ENCODE data around the gene GPR158. TPM values are rescaled to one million over a fixed set of nuclear protein-coding genes. Genes with fewer than 3 reads are reported as not detected.

The GPR158 gene
- total and polyA plus RNA-seq, 4 donors = 0.03 to 0.08 TPM; not detected in 2

DNA sequence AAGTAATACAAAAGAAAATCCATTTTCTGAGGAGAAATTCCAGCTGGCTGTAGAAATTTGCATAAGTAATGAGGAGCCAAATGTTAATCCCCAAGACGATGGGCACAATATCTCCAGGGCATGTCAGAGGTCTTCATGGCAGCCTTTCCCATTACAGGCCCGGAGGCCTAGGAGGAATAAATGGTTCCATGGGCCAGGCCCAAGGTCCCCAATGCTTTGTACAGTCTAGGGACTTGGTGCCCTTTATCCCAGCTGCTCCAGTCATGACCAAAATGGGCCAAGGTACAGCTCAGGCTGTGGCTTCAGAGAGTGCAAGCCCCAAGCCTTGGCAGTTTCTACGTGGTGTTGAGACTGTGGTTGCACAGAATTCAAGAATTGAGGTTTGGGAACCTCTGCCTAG lies 182.5 kb downstream of the GPR158 start:
- Histone ChIP-seq H3K9me3 (ENCODE audit: control insufficient read depth in 4 of 4, low read length in 3 of 4) (peaks cover 0 to 4% (median 1%) of the 10 kb centered on the region in 4 donors), H3K4me1 (ENCODE audit: control insufficient read depth in 4 of 4, insufficient read depth in 4 of 4, low read length in 3 of 4) (no peaks in the 10 kb centered on the region), H3K36me3 (ENCODE audit: control insufficient read depth in 4 of 4, insufficient read depth in 3 of 4, low read depth in 1 of 4, low read length in 3 of 4) (no peaks in the 10 kb centered on the region), H3K9ac (ENCODE audit: low read depth in 1 of 2, low read length in 2 of 2) (no peak overlapping the region), H3K27ac (ENCODE audit: low read depth in 1 of 2, low read length in 2 of 2) (no peak overlapping the region), H3K4me3 (ENCODE audit: low read depth in 1 of 3, low read length in 3 of 3) (no peak overlapping the region), H3K27me3 (ENCODE audit: control insufficient read depth in 4 of 4, insufficient read depth in 4 of 4, low read length in 3 of 4) (no peaks in the 10 kb centered on the region)
- no peak for DNase-seq (ENCODE audit: low spot score)
- TF ChIP-seq RXRA (IDR thresholded peaks at IDR 0.05) (no peak), JUND (IDR thresholded peaks at IDR 0.05) (no peak), TAF1 (conservative IDR thresholded peaks at IDR 0.05) (no peak), ZBTB33 (IDR thresholded peaks at IDR 0.05) (no peak), YY1 (IDR thresholded peaks at IDR 0.05) (no peak), HNF4A (conservative IDR thresholded peaks at IDR 0.05) (no peak), RAD21 (IDR thresholded peaks at IDR 0.05) (no peak), NR2F2 (IDR thresholded peaks at IDR 0.05) (no peak), SP1 (IDR thresholded peaks at IDR 0.05) (no peak), HNF4G (IDR thresholded peaks at IDR 0.05) (no peak), CTCF (IDR thresholded peaks at IDR 0.05; ENCODE audit: low read depth, low read length, missing input control) (no peak), FOXA2 (IDR thresholded peaks at IDR 0.05) (no peak), EGR1 (IDR thresholded peaks at IDR 0.05; ENCODE audit: low read depth in 2 of 2) (no peak), GABPA (IDR thresholded peaks at IDR 0.05 in 1 of 2, conservative IDR thresholded peaks at IDR 0.05 in 1 of 2) (no peak), FOXA1 (IDR thresholded peaks at IDR 0.05) (no peak), REST (IDR thresholded peaks at IDR 0.05) (no peak)
- TF ChIP-seq, protein P1, sequence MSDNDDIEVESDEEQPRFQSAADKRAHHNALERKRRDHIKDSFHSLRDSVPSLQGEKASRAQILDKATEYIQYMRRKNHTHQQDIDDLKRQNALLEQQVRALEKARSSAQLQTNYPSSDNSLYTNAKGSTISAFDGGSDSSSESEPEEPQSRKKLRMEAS (IDR thresholded peaks at IDR 0.05) = no peak
- 62% methylated on average over 3 of the region's 3 CpGs for WGBS
